Mucosa of stomach (tissue), 1 donor: ENCODE measurements around the gene INPP4A.

Experiments used
- H3K27me3 ChIP-seq: one replicate; pipeline ENCODE4 v1.7.0; 2013; ENCODE audit warnings: mild to moderate bottlenecking, low read length; ENCODE audit not compliant: control insufficient read depth, insufficient read depth
- H3K36me3 ChIP-seq: one replicate; pipeline ENCODE4 v1.7.0; 2013; ENCODE audit warnings: low read length; ENCODE audit not compliant: control insufficient read depth, insufficient read depth
- H3K4me1 ChIP-seq: one replicate; pipeline ENCODE4 v1.7.0; 2013; ENCODE audit warnings: mild to moderate bottlenecking, low read length; ENCODE audit not compliant: control insufficient read depth, insufficient read depth
- H3K4me3 ChIP-seq: one replicate; pipeline ENCODE4 v1.7.0; 2013; ENCODE audit warnings: low read length
- H3K9ac ChIP-seq: one replicate; pipeline ENCODE4 v1.7.0; 2013; ENCODE audit warnings: mild to moderate bottlenecking, low read length, moderate library complexity
- H3K9me3 ChIP-seq: one replicate; pipeline ENCODE4 v1.7.0; 2013; ENCODE audit warnings: mild to moderate bottlenecking, low read length, moderate library complexity; ENCODE audit not compliant: control insufficient read depth
- donor health status: Pancreatic carcinoma.

The INPP4A gene

GRCh38 chr2:98473995-98474780, 29.5 kb downstream of the INPP4A start:
- no peak overlapping the region for H3K4me3 ChIP-seq
- H3K4me1 ChIP-seq: peaks cover 31% of the 10 kb centered on the region

GRCh38 chr2:98474979-98475632, 30.4 kb downstream of the INPP4A start:
- H3K36me3 ChIP-seq: no peaks in the 10 kb centered on the region
- H3K4me3 ChIP-seq: no peak overlapping the region
- H3K4me1 ChIP-seq: peaks cover 40% of the 10 kb centered on the region
- H3K27me3 ChIP-seq: no peaks in the 10 kb centered on the region
- no peaks in the 10 kb centered on the region for H3K9me3 ChIP-seq
- no peak overlapping the region for H3K9ac ChIP-seq

More at GRCh38 chr2:98473995-98474780, 29.5 kb downstream of the INPP4A start:
- no peaks in the 10 kb centered on the region for H3K27me3 ChIP-seq
- no peaks in the 10 kb centered on the region for H3K9me3 ChIP-seq
- H3K36me3 ChIP-seq: no peaks in the 10 kb centered on the region
- no peak overlapping the region for H3K9ac ChIP-seq

- no peaks in the 10 kb centered on the region for H3K36me3 ChIP-seq
- H3K27me3 ChIP-seq: no peaks in the 10 kb centered on the region
- H3K9me3 ChIP-seq: no peaks in the 10 kb centered on the region
- no peak overlapping the region for H3K4me3 ChIP-seq
- H3K4me1 ChIP-seq: peaks cover 43% of the 10 kb centered on the region
- H3K9ac ChIP-seq: no peak overlapping the region
Observed at GRCh38 chr2:98476192-98476868, 31.7 kb downstream of the INPP4A start.

- Histone ChIP-seq H3K27me3 (no peaks in the 10 kb centered on the region), H3K4me3 (no peak overlapping the region), H3K36me3 (no peaks in the 10 kb centered on the region), H3K9me3 (no peaks in the 10 kb centered on the region), H3K4me1 (peaks cover 37% of the 10 kb centered on the region), H3K9ac (no peak overlapping the region)
Observed at GRCh38 chr2:98477036-98477435, 32.4 kb downstream of the INPP4A start.

- no peaks in the 10 kb centered on the region for H3K36me3 ChIP-seq
- H3K4me1 ChIP-seq: peaks cover 32% of the 10 kb centered on the region
- no peak overlapping the region for H3K9ac ChIP-seq
- H3K4me3 ChIP-seq: no peak overlapping the region
- H3K27me3 ChIP-seq: no peaks in the 10 kb centered on the region
- no peaks in the 10 kb centered on the region for H3K9me3 ChIP-seq
Observed at GRCh38 chr2:98477506-98477905, 32.8 kb downstream of the INPP4A start.

GRCh38 chr2:98478088-98478551, 33.5 kb downstream of the INPP4A start:
- H3K4me3 ChIP-seq: no peak overlapping the region
- no peaks in the 10 kb centered on the region for H3K36me3 ChIP-seq
- H3K4me1 ChIP-seq: peaks cover 32% of the 10 kb centered on the region
- H3K9ac ChIP-seq: no peak overlapping the region
- H3K27me3 ChIP-seq: no peaks in the 10 kb centered on the region
- no peaks in the 10 kb centered on the region for H3K9me3 ChIP-seq

GRCh38 chr2:98478907-98479306, 34.2 kb downstream of the INPP4A start:
- no peaks in the 10 kb centered on the region for H3K27me3 ChIP-seq
- no peaks in the 10 kb centered on the region for H3K36me3 ChIP-seq
- H3K4me1 ChIP-seq: peaks cover 35% of the 10 kb centered on the region
- no peak overlapping the region for H3K9ac ChIP-seq
- H3K4me3 ChIP-seq: no peak overlapping the region
- H3K9me3 ChIP-seq: no peaks in the 10 kb centered on the region

GRCh38 chr2:98479371-98479770, 34.7 kb downstream of the INPP4A start:
- H3K36me3 ChIP-seq: no peaks in the 10 kb centered on the region
- no peak overlapping the region for H3K9ac ChIP-seq
- H3K4me1 ChIP-seq: peaks cover 39% of the 10 kb centered on the region
- H3K4me3 ChIP-seq: no peak overlapping the region
- H3K9me3 ChIP-seq: no peaks in the 10 kb centered on the region
- no peaks in the 10 kb centered on the region for H3K27me3 ChIP-seq

GRCh38 chr2:98479959-98480524, 35.4 kb downstream of the INPP4A start:
- H3K27me3 ChIP-seq: no peaks in the 10 kb centered on the region
- H3K9me3 ChIP-seq: no peaks in the 10 kb centered on the region
- H3K9ac ChIP-seq: no peak overlapping the region
- H3K4me3 ChIP-seq: no peak overlapping the region
- peaks cover 45% of the 10 kb centered on the region for H3K4me1 ChIP-seq
- no peaks in the 10 kb centered on the region for H3K36me3 ChIP-seq

GRCh38 chr2:98480598-98480997, 35.9 kb downstream of the INPP4A start:
- H3K9ac ChIP-seq: no peak overlapping the region
- no peaks in the 10 kb centered on the region for H3K36me3 ChIP-seq
- H3K27me3 ChIP-seq: no peaks in the 10 kb centered on the region
- H3K4me1 ChIP-seq: peaks cover 40% of the 10 kb centered on the region
- H3K4me3 ChIP-seq: no peak overlapping the region
- H3K9me3 ChIP-seq: no peaks in the 10 kb centered on the region

- no peaks in the 10 kb centered on the region for H3K27me3 ChIP-seq
- no peak overlapping the region for H3K9ac ChIP-seq
- H3K9me3 ChIP-seq: no peaks in the 10 kb centered on the region
- no peaks in the 10 kb centered on the region for H3K36me3 ChIP-seq
- H3K4me1 ChIP-seq: peaks cover 33% of the 10 kb centered on the region
- no peak overlapping the region for H3K4me3 ChIP-seq
Observed at GRCh38 chr2:98482362-98482761, 37.7 kb downstream of the INPP4A start.
